Neural crest cell (in vitro differentiated cells): ENCODE measurements around the gene TAAR6. TPM values are rescaled to one million over a fixed set of nuclear protein-coding genes. Genes with fewer than 3 reads are reported as not detected.
"Not testable (repeated sequence)": the region's sequence is repeated elsewhere in the genome, so short reads cannot be mapped to it uniquely, and the experiment has no call there.

ENCODE experiments used
- DNase-seq: peaks from one replicate; pipeline ENCODE4 v3.0.0; 2021; ENCODE audit warnings: low read depth, mixed read lengths, low spot score
- H3K27ac Mint-ChIP-seq: one replicate; pipeline ENCODE4 v1.8.0; 2021; ENCODE audit warnings: mild to moderate bottlenecking, mixed read lengths; ENCODE audit not compliant: unreplicated experiment
- H3K27me3 Mint-ChIP-seq: 2 replicates; pipeline ENCODE4 v1.8.0; 2021; ENCODE audit warnings: low read depth, mild to moderate bottlenecking, mixed read lengths
- H3K36me3 Mint-ChIP-seq: 2 replicates; pipeline ENCODE4 v1.8.0; 2021; ENCODE audit warnings: low read depth, mild to moderate bottlenecking, mixed read lengths
- H3K4me1 Mint-ChIP-seq: 2 replicates; pipeline ENCODE4 v1.8.0; 2021; ENCODE audit warnings: mixed read lengths
- H3K4me3 Mint-ChIP-seq: one replicate; pipeline ENCODE4 v1.8.0; 2021; ENCODE audit warnings: mild to moderate bottlenecking, mixed read lengths
- H3K9me3 Mint-ChIP-seq: 2 replicates; pipeline ENCODE4 v1.8.0; 2021; ENCODE audit warnings: mixed read lengths
- total RNA-seq: library from RNA; stranded (reverse); gene quantifications from 2 replicates; pipeline ENCODE4 v1.2.1, GENCODE V29; 2021
- TF ChIP-seq, protein P1 (sequence below): fragments of 200-600 bp; sonication (generic); conservative IDR thresholded peaks from 2 replicates; pipeline ENCODE4 v1.5.0; 2021; ENCODE audit warnings: antibody characterized with exemption, mild to moderate bottlenecking

TAAR6 gene
- total RNA-seq, 1 donor from 2014 or later, result not detected

DNA sequence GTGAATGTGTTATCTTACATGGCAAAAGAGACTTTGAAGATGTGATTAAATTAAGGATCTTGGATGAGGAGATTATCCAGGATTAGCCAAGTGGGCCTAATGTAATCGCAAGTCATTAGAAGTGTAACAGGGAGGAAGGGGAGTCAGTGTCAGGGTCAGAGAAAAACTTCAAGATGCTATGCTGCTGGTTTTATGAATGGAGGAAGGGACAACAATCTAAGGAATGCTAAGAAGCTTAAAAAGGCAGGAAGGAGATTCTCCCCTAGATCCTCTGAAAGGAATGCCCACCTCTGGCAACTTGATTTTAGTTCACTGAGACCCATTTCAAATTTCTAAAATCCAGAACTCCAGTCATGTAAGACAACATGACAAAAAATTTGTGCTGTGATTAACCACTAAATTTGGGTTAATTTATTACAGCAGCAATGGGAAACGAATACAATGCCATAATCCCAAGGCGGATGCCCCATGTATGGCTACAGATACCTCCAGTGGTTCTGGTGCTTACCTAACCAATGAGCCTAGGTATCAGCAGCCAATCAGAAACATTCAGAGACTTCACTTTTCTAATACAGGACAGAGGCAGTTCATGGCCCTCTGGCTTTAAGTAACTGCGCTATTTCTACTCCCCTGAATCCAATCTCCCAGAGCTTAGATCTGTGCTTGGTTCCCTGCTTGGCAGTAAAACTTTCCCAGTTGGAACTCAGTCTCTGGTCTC is 21.2 kb upstream of the TAAR6 start:
- H3K36me3 Mint-ChIP-seq, result no peaks in the 10 kb centered on the region
- no peaks in the 10 kb centered on the region for H3K27me3 Mint-ChIP-seq
- no peak overlapping the region for H3K27ac Mint-ChIP-seq
- H3K9me3 Mint-ChIP-seq, result no peaks in the 10 kb centered on the region
- H3K4me3 Mint-ChIP-seq, result no peak overlapping the region
- no peak for DNase-seq
- H3K4me1 Mint-ChIP-seq, result no peaks in the 10 kb centered on the region
- TF ChIP-seq, protein P1, sequence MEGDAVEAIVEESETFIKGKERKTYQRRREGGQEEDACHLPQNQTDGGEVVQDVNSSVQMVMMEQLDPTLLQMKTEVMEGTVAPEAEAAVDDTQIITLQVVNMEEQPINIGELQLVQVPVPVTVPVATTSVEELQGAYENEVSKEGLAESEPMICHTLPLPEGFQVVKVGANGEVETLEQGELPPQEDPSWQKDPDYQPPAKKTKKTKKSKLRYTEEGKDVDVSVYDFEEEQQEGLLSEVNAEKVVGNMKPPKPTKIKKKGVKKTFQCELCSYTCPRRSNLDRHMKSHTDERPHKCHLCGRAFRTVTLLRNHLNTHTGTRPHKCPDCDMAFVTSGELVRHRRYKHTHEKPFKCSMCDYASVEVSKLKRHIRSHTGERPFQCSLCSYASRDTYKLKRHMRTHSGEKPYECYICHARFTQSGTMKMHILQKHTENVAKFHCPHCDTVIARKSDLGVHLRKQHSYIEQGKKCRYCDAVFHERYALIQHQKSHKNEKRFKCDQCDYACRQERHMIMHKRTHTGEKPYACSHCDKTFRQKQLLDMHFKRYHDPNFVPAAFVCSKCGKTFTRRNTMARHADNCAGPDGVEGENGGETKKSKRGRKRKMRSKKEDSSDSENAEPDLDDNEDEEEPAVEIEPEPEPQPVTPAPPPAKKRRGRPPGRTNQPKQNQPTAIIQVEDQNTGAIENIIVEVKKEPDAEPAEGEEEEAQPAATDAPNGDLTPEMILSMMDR, result no peak

DNA sequence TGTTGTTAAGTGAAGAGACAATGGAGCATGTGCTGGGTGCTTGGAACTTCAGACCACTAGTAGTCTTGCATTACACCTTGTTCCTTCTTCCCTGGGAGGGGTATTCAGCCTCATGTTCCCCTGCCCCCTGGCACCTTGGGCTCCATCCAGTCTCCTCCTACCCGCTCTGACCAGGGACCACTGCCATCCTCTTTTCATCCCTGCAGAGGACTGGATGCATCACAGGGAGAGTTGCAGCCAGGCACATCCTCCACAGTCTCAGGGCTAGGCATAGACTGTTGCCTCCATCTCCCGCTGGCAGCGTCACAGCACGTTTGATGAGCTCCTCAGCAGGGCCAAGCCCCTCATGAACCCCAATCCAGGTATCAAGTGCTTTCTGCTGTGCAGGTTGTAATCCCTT is 18.9 kb upstream of the TAAR6 start:
- Mint-ChIP-seq H3K27ac (no peak overlapping the region), H3K4me1 (no peaks in the 10 kb centered on the region)

DNA sequence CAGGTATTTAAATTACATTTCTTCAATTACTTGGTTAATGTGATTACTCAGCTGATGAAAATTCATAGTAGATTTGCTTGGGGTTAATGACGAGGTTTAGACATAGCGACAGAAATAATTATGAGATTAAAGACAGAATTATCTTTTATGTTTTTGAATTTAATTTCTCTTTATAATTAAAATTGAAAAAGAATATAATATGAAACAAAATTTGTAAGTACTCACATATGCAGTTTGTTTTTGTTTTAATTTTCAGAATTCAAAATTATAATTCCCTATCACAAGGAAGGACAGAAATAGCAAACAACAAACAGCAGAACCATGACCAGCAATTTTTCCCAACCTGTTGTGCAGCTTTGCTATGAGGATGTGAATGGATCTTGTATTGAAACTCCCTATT is 17.8 kb upstream of the TAAR6 start, which contains the start of gene TAAR8:
Gene TAAR8 (plus strand): TSS at position 301 of the 400 bp plus-strand sequence. CDS start 21 bp downstream, at position 322.
- Mint-ChIP-seq H3K27me3 (no peaks in the 10 kb centered on the region), H3K27ac (no peak within 1 kb of the TSS), H3K4me3 (no peak within 1 kb of the TSS), H3K9me3 (no peaks in the 10 kb centered on the region), H3K4me1 (no peaks in the 10 kb centered on the region), H3K36me3 (no peaks in the 10 kb centered on the region)
- DNase-seq, result no peak
- TF ChIP-seq, protein P1, result no peak

More for the DNA sequence above, 18.9 kb upstream of the TAAR6 start:
- no peak overlapping the region for H3K4me3 Mint-ChIP-seq
- H3K9me3 Mint-ChIP-seq, result no peaks in the 10 kb centered on the region
- TF ChIP-seq, protein P1, result no peak
- DNase-seq, result no peak
- no peaks in the 10 kb centered on the region for H3K27me3 Mint-ChIP-seq
- no peaks in the 10 kb centered on the region for H3K36me3 Mint-ChIP-seq

DNA sequence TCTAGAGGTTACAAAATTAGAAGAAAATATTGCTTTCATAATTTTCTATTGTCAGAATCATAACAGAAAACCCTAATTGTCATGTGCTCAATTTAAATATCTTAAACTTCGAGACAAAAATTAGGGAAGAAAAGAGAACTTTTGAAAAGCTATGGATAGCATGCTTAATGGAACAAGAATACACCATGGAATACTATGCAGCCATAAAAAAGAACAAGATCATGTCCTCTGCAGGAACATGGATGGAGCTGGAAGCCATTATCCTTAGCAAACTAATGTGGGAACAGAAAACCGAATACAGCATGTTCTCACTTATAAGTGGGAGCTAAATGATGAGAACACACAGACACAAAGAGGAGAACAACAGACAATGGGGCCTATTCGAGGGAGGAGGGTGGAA is 10.0 kb upstream of the TAAR6 start:
- H3K4me3 Mint-ChIP-seq, H3K27me3 Mint-ChIP-seq, H3K9me3 Mint-ChIP-seq, H3K4me1 Mint-ChIP-seq, H3K27ac Mint-ChIP-seq, DNase-seq, H3K36me3 Mint-ChIP-seq: not testable (repeated sequence)

DNA sequence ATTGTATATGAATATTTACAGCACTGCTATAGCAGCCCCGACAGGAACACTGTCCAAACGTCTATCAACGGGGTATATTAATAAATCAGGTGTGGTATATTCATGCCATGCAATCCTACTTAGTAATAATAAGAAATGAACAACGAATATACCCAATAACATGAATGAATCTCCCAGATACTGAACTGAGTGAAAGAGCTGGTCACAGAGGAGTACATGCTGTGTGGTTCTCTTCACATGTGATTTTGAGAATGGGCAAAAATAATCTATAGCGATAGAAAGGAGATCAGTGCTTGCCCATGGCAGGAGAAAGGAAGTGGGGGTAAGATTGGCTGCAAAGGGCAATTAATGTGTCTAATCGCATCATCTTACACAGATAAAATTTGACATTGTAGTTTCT is 3.7 kb upstream of the TAAR6 start:
- Mint-ChIP-seq H3K4me1 (peaks cover 14% of the 10 kb centered on the region), H3K4me3 (no peak overlapping the region), H3K36me3 (no peaks in the 10 kb centered on the region), H3K9me3 (no peaks in the 10 kb centered on the region), H3K27me3 (no peaks in the 10 kb centered on the region), H3K27ac (no peak overlapping the region)
- DNase-seq, result no peak
- TF ChIP-seq, protein P1, result no peak

DNA sequence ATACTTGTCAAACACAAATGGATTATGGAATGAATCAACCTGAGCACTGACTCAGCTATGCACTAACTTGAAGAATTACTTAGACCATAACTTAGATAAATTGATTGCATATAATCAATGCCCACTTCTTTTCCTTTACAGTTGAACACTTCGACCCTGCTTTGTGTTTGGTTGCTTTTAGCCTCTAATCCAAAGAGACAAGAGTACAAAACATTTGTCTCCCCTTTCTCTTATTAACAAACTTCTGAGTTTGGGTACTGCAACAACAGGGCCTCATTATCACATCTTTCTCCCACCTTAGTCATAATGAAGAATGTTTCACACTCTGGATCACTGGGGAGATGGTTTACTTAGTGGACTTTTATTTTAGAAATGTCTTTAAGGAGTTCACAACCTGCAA is 2.6 kb upstream of the TAAR6 start:
- TF ChIP-seq, protein P1, result no peak
- H3K27me3 Mint-ChIP-seq, result no peaks in the 10 kb centered on the region
- DNase-seq, result no peak
- peaks cover 14% of the 10 kb centered on the region for H3K4me1 Mint-ChIP-seq
- no peaks in the 10 kb centered on the region for H3K36me3 Mint-ChIP-seq
- H3K27ac Mint-ChIP-seq, result no peak overlapping the region
- no peak overlapping the region for H3K4me3 Mint-ChIP-seq
- no peaks in the 10 kb centered on the region for H3K9me3 Mint-ChIP-seq
